ENCODE measurements around the gene TBX6. TPM values are rescaled to one million over a fixed set of nuclear protein-coding genes. Genes with fewer than 3 reads are reported as not detected.
A peak's percentile ranks its signal among the peaks of the same experiment; 100 is the strongest.
"Not testable (repeated sequence)": the region's sequence is repeated elsewhere in the genome, so short reads cannot be mapped to it uniquely, and the experiment has no call there.

The TBX6 gene
- total and polyA plus RNA-seq, 10 donors, result 0.66 to 3.4 (median 1.8) TPM; not detected in 1

DNA sequence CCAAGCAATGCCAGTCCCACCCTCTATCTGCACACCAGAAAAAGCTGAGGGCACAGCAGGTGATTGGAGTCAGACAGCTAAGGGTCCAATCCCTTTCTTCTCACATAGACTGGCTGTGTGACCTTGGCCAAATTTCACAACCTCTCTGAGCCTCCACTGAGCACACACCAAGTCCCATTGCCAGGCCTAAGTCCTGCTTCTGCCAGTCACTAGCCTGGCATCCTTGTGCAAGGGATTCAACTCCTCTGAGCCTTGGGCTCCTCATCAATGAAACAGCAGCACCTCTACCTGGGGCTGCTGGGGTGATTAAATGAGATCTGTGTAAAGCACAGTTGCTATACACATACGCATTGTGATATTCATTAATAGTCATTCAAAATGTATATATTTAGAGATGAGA, 45.1 kb downstream of the TBX6 start:
- WGBS, 5 donors, result 86 to 100% (median 94%) methylated on average over 1 of the region's 1 CpG
- H3K36me3 ChIP-seq, result no peaks in the 10 kb centered on the region
- no peak for TF ChIP-seq POLR2A (IDR thresholded peaks at IDR 0.05)
- TF ChIP-seq, protein P1, sequence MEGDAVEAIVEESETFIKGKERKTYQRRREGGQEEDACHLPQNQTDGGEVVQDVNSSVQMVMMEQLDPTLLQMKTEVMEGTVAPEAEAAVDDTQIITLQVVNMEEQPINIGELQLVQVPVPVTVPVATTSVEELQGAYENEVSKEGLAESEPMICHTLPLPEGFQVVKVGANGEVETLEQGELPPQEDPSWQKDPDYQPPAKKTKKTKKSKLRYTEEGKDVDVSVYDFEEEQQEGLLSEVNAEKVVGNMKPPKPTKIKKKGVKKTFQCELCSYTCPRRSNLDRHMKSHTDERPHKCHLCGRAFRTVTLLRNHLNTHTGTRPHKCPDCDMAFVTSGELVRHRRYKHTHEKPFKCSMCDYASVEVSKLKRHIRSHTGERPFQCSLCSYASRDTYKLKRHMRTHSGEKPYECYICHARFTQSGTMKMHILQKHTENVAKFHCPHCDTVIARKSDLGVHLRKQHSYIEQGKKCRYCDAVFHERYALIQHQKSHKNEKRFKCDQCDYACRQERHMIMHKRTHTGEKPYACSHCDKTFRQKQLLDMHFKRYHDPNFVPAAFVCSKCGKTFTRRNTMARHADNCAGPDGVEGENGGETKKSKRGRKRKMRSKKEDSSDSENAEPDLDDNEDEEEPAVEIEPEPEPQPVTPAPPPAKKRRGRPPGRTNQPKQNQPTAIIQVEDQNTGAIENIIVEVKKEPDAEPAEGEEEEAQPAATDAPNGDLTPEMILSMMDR (IDR thresholded peaks at IDR 0.05 in 8 of 11, conservative IDR thresholded peaks at IDR 0.05 in 3 of 11), result no peak
- TF ChIP-seq POLR2AphosphoS5 (IDR thresholded peaks at IDR 0.05), result no peak

DNA sequence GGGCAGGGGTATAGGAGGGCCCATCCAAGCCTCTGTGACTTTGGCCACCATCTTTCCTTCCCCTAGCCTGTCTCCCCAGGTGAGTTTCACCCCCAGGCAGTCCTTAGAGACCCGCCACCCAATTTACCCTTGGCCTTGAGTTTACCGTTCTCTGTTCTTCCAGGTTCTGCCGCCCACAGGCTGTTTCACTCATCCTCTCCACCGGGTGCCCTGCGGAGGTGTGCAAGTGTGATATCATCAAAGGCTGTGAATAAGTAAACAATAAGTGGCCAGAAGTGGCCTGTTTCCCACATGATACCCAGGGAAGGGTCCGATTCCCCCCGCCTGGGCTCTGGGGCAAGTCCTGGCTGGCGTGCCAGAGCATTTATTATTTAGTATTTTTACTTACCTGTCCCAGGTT, 45.5 kb downstream of the TBX6 start:
- peaks cover 0 to 5% (median 0%) of the 10 kb centered on the region in 6 donors for H3K4me1 ChIP-seq
- TF ChIP-seq, protein P1 (IDR thresholded peaks at IDR 0.05 in 8 of 11, conservative IDR thresholded peaks at IDR 0.05 in 3 of 11), result no peak
- no peak for TF ChIP-seq POLR2AphosphoS5 (IDR thresholded peaks at IDR 0.05)
- no peak for TF ChIP-seq POLR2A (IDR thresholded peaks at IDR 0.05)
- H3K27ac ChIP-seq, result no peak overlapping the region
- no peak for DNase-seq
- intact Hi-C loops (cut with DNase I; ENCODE audit: low total_unique reads), result no loop called here
- no peaks in the 10 kb centered on the region for H3K9me3 ChIP-seq
- H3K4me3 ChIP-seq, result no peak overlapping the region
- 75 to 81% (median 80%) methylated on average over 8 of the region's 8 CpGs for whole genome bisulfite sequencing, 5 donors
- peaks cover 0 to 10% (median 0%) of the 10 kb centered on the region in 7 donors for H3K27me3 ChIP-seq (replicated peaks in 1 of 7)
- H3K36me3 ChIP-seq, result no peaks in the 10 kb centered on the region

More for the DNA sequence above, 45.1 kb downstream of the TBX6 start:
- intact Hi-C loops (cut with DNase I; ENCODE audit: low total_unique reads), result no loop called here
- DNase-seq, result no peak
- Histone ChIP-seq H3K9me3 (no peaks in the 10 kb centered on the region), H3K4me3 (no peak overlapping the region), H3K27ac (no peak overlapping the region), H3K4me1 (peaks cover 0 to 5% (median 0%) of the 10 kb centered on the region in 6 donors), H3K27me3 (replicated peaks in 1 of 7) (peaks cover 0 to 8% (median 0%) of the 10 kb centered on the region in 7 donors)

DNA sequence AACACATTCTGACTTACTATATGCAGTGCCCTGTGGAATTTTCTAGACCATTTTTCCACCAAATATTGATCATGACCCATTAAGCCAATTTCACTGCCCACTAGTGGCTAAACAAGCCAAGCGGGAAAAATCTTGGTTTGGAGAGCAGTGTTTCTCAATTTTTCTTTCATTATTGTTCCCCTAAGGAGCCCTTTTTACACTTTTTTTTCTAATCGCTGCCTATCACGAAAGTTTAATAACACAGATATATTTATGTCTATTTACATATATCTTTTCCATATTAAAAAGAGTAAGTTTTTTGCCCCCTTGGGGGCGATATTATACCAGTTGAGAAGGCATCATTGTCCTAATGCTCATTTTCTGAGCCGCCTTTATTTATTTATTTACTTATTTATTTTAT, 49.9 kb downstream of the TBX6 start:
- no peak overlapping the region for H3K27ac ChIP-seq
- DNase-seq, result no peak
- TF ChIP-seq POLR2A (IDR thresholded peaks at IDR 0.05), result no peak
- TF ChIP-seq, protein P1 (IDR thresholded peaks at IDR 0.05 in 8 of 11, conservative IDR thresholded peaks at IDR 0.05 in 3 of 11), result peak in 7 of 11 experiments; percentile 10 to 46 (median 19)
- no peaks in the 10 kb centered on the region for H3K36me3 ChIP-seq
- 27 to 37% (median 28%) methylated on average over 5 of the region's 5 CpGs for WGBS, 5 donors
- H3K27me3 ChIP-seq (replicated peaks in 1 of 7), result peaks cover 0 to 10% (median 0%) of the 10 kb centered on the region in 7 donors
- peaks cover 0 to 10% (median 0%) of the 10 kb centered on the region in 6 donors for H3K4me1 ChIP-seq
- intact Hi-C loops (cut with DNase I; ENCODE audit: low total_unique reads), result no loop called here
- H3K9me3 ChIP-seq, result no peaks in the 10 kb centered on the region
- no peak overlapping the region for H3K4me3 ChIP-seq

DNA sequence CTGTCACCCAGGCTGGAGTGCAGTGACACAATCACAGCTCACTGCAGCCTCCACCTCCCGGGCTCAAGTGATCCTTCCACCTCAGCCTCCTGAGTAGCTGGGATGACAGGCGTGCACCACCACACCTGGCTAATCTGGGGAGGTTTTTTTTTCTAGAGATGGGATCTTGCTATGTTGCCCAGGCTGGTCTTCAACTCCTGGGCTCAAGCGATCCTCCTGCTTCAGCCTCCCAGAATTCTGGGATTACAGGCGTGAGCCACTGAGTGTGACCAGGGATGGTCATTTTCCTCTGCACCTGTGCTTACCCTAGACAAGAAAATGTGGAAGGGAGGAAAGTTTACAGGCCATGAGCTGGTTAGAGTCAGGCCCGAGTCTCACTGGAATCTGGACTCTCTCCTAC, 51.0 kb downstream of the TBX6 start:
- intact Hi-C loops (cut with DNase I; ENCODE audit: low total_unique reads); DNase-seq; H3K27ac ChIP-seq; H3K4me3 ChIP-seq; H3K36me3 ChIP-seq; H3K9me3 ChIP-seq: not testable (repeated sequence)
- 83 to 94% (median 87%) methylated on average over 4 to 5 of the region's 5 CpGs for WGBS, 5 donors
- peaks cover 0 to 19% (median 0%) of the 10 kb centered on the region in 7 donors for H3K27me3 ChIP-seq (replicated peaks in 1 of 7)
- H3K4me1 ChIP-seq, result peaks cover 0 to 10% (median 0%) of the 10 kb centered on the region in 6 donors

DNA sequence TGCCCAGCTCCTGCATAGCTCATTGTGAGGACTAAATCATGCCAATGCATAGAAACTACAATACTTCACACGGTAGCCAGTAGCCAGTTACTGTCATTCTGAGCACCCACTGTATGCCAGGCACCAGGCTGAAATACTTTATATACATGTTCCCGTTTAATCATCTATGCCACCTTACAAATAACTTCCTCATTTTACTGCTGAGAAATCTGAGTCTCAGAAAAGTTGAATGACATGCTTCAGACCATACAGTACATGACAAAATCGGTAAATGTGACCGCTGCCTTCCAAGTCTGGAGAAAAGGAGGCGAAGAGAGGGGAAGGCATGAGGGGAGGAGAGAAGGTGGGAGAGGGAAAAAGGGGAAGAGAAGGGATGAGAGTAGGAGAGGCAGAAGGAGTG, 51.5 kb downstream of the TBX6 start:
- Histone ChIP-seq H3K27me3 (replicated peaks in 1 of 7) (peaks cover 0 to 24% (median 0%) of the 10 kb centered on the region in 7 donors), H3K27ac (no peak overlapping the region), H3K36me3 (no peaks in the 10 kb centered on the region), H3K4me1 (peaks cover 0 to 10% (median 0%) of the 10 kb centered on the region in 6 donors), H3K4me3 (no peak overlapping the region), H3K9me3 (no peaks in the 10 kb centered on the region)
- intact Hi-C loops (cut with DNase I; ENCODE audit: low total_unique reads), result no loop called here
- no peak for DNase-seq
- 22 to 39% (median 33%) methylated on average over 5 of the region's 5 CpGs for WGBS, 5 donors
- TF ChIP-seq, protein P1 (IDR thresholded peaks at IDR 0.05 in 8 of 11, conservative IDR thresholded peaks at IDR 0.05 in 3 of 11), result no peak
- TF ChIP-seq POLR2AphosphoS5 (IDR thresholded peaks at IDR 0.05) (no peak), POLR2A (IDR thresholded peaks at IDR 0.05) (no peak)
